ENCODE data around the gene MROH8.
"Not testable (repeated sequence)": the region's sequence is repeated elsewhere in the genome, so short reads cannot be mapped to it uniquely, and the experiment has no call there.

MROH8 gene

GRCh38 chr20:37090407-37090806, 88.9 kb downstream of the MROH8 start:
- no peak for DNase-seq (ENCODE audit: low read depth in 2 of 2)

GRCh38 chr20:37081717-37082289, 97.5 kb downstream of the MROH8 start:
- no peak for DNase-seq (ENCODE audit: low read depth in 2 of 2)

- no peak for DNase-seq (ENCODE audit: low read depth in 2 of 2)
Observed at GRCh38 chr20:37077009-37077408, 102.3 kb downstream of the MROH8 start.

- no peak for DNase-seq (ENCODE audit: low read depth in 2 of 2)
Observed at GRCh38 chr20:37075932-37076685, 103.2 kb downstream of the MROH8 start.

- no peak for DNase-seq (ENCODE audit: low read depth in 2 of 2)
Observed at GRCh38 chr20:37072293-37073196, 106.8 kb downstream of the MROH8 start.

GRCh38 chr20:37071481-37071911, 107.9 kb downstream of the MROH8 start:
- DNase-seq (ENCODE audit: low read depth in 2 of 2): no peak

GRCh38 chr20:37069563-37069962, 109.8 kb downstream of the MROH8 start:
- not testable (repeated sequence) for DNase-seq (ENCODE audit: low read depth in 2 of 2)

- no peak for DNase-seq (ENCODE audit: low read depth in 2 of 2)
Observed at GRCh38 chr20:37066168-37066567, 113.2 kb downstream of the MROH8 start.

- DNase-seq (ENCODE audit: low read depth in 2 of 2): no peak
Observed at GRCh38 chr20:37055276-37055675, 124.1 kb downstream of the MROH8 start.

- DNase-seq (ENCODE audit: low read depth in 2 of 2): no peak
Observed at GRCh38 chr20:37053230-37053950, 126.0 kb downstream of the MROH8 start.

Measured in fibroblast of skin of left quadriceps (primary cell).